GM19023 (cell line): ENCODE data around the gene KHSRP.
"Not testable (repeated sequence)": the region's sequence is repeated elsewhere in the genome, so short reads cannot be mapped to it uniquely, and the experiment has no call there.

Experiments used
- ATAC-seq: cut with Tn5 transposase; IDR thresholded peaks from one replicate; pipeline ENCODE4 v1.9.1; 2021; ENCODE audit warnings: mild to moderate bottlenecking, moderate library complexity; ENCODE audit not compliant: unreplicated experiment

Gene KHSRP

DNA sequence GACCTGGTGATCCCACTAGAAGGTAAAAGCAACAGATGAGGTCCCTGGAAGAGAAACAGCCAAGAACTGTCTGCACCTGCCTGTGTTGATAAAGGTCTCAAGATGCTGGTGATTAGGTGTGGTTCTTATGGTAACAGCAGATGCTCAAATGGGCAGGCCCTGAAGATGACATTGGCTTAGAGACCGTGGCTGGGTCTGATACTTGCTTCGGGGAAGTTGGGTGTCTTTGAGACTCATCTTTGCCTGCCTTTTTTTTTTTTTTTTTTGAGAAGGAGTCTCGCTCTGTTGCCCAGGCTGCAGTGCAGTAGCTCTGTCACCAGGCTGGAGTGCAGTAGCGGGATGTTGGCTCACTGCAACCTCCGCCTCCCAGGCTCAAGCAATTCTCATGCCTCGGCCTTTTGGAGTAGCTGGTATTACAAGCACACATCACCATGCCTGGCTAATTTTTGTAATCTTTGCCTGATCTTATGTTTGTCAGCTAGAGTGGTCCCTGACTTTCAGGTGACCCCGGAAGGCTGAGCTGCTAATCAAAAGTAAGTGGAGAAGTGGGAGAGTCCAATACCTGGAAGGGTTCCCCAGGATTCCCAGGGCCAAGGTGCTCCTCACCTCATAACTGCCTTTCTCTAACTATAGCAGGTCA lies 27.1 kb upstream of the KHSRP start:
- ATAC-seq = no peak

DNA sequence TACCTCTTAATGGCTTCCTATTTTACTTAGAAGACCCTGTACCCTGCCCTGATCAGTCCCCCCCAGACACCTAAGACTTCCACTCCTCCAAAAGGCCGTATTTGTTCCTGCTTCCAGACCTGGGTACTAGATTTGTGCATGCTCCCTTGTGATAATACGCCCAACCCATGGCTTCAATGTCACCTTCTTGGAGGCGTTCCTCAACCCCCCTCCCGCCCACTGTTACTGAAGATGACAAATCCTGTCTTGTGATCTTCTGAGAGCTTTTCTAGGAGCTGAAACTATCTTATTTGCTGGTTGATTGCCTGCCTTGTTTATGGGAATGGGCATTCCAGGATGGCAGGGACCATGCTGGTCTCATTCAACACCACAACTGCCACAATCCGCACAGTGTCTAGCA lies 25.6 kb upstream of the KHSRP start:
- no peak for ATAC-seq

GRCh38 chr19:6448045-6448444 lies 23.4 kb upstream of the KHSRP start:
- ATAC-seq = no peak

GRCh38 chr19:6446452-6446851 lies 21.8 kb upstream of the KHSRP start:
- ATAC-seq = no peak

DNA sequence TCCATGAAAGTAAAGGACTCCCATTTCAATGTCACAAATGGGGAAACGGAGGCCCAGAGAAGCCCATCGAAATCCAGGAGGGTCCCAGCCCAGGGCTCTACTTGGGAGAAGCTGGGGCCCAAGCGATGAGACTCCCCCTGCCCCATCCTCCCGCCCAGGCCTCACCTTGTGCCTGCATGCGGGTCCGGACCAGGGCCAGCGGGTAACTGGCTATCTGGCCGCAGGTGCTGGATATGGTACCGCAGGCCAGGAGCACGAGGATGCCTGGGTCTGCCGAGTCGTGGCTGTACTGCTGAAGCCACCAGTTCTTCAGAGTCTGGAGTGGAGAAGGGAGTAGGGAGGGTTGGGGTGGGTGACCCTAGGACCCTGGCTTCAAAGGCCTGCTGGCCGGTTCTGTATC lies 19.4 kb upstream of the KHSRP start:
- no peak for ATAC-seq

GRCh38 chr19:6442087-6442688 lies 17.6 kb upstream of the KHSRP start:
- ATAC-seq = no peak

GRCh38 chr19:6440905-6441304 lies 16.3 kb upstream of the KHSRP start:
- no peak for ATAC-seq

- no peak for ATAC-seq
Observed at GRCh38 chr19:6439743-6440142, 15.1 kb upstream of the KHSRP start.

- ATAC-seq = no peak
Observed at GRCh38 chr19:6433663-6434062, 9.1 kb upstream of the KHSRP start, which contains the start of gene SLC25A41. Gene SLC25A41, minus strand, starts transcription at chr19:6433763. Its CDS starts 70 bp downstream, at chr19:6433693.

- ATAC-seq = no peak
Observed at GRCh38 chr19:6433165-6433564, 8.6 kb upstream of the KHSRP start.

DNA sequence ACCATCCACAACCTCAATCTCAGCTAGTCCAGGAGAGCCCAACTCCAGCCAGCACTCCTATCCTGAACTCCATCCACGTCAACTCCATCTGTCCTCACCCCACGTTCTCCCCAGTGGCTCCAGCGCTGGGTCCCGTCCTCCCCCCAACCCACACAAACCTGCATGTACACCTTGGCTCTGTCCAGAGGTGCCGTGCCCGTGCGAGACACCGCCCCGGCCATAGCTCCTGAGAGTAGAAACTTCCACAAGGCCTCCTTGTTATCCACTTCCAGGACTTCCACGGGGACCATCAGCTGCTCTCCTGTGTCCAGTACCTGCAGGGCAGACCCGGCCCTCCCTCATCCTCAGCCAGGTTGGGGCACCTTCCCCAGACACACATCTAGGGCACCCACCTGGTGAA lies 7.3 kb upstream of the KHSRP start:
- ATAC-seq = no peak

GRCh38 chr19:6429419-6430221 lies 5.0 kb upstream of the KHSRP start:
- no peak for ATAC-seq

DNA sequence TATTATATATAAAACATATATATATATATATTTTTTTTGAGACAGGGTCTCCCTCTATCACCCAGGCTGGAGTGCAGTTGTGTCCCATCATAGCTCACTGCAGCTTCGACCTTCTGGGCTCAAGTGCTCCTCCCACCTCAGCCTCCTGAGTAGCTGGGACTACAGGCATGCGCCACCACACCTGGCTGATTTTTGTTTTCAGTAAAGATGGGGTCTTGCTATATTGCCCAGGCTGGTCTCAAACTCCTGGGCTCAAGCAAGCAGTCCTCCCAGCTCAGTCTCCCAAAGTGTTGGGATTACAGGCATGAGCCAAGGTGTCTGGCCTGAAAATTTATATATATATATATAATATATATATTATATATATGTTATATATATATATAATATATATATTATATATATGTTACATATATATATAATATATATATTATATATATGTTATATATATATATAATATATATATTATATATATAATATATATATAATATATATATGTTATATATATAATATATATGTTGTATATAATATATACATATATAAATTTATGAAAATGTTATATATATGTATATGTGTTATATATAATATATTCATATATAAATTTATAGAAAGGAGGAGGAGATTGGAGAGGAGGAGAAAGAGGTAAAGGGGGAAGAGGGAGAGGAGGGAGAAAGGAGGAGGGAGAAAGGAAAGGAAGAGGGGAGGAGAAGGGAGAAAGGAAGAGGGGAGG lies 4.2 kb upstream of the KHSRP start:
- ATAC-seq = not testable (repeated sequence)

DNA sequence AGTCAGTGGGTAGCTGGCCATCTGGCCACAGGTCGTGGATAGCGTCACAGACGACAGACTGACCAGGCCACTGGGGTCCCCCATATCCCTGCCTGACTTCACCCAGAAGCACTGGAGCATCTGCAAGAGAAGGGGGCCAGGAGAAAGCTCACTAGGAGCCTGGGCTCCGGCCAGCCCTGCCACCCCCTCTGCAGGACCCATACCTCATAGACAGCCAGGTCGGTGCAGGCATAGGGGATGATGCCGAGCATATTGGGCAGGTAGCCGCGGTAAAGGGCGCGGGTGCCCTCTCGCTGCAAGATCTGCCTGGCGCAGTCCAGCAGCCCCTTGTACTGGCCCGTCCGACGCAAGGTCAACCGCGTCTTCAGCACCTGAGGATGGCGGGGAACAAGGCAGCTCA lies 2.5 kb upstream of the KHSRP start:
- ATAC-seq = no peak

DNA sequence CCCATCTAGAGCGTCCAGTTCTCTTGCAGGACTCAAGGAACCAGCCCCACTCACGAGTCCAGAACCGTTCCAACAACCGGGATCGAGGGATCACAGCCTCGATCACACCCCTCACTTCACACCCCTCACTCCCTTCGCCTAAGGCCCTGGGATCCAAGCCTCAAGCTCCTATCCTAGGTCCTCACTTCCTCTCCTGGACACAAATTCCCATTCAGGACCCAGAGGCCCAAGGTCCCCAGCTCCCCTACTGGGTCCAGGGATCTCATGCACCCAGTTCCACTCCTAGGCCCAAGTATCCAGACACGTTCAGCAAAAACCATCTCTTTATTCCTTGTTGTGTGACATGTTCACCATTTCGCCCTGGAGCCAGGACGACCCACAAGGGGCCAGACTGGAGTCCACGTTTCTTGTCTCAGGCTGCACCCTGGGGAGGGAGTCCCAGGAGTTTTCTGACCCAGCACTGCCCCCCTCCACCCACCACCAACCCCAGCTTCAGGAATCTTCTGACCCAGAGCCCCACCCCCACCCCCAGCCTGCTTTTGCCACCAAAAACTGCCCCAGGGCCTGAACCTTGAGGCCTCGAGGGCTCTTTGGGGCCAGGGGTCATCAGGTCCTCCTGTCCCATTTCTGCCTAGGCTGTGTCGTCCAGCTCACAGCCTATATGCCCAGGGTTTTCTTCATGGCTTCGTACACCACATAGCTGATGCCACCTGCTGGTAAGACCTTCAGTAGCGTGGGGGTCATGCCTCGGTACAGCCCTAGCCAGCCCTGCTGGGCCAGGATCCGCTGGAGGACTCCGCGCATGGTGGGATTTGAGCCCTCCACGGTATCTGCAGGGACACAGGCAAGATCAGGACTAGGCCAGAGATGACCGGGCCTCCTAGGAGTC lies 1.4 kb upstream of the KHSRP start:
- no peak for ATAC-seq

DNA sequence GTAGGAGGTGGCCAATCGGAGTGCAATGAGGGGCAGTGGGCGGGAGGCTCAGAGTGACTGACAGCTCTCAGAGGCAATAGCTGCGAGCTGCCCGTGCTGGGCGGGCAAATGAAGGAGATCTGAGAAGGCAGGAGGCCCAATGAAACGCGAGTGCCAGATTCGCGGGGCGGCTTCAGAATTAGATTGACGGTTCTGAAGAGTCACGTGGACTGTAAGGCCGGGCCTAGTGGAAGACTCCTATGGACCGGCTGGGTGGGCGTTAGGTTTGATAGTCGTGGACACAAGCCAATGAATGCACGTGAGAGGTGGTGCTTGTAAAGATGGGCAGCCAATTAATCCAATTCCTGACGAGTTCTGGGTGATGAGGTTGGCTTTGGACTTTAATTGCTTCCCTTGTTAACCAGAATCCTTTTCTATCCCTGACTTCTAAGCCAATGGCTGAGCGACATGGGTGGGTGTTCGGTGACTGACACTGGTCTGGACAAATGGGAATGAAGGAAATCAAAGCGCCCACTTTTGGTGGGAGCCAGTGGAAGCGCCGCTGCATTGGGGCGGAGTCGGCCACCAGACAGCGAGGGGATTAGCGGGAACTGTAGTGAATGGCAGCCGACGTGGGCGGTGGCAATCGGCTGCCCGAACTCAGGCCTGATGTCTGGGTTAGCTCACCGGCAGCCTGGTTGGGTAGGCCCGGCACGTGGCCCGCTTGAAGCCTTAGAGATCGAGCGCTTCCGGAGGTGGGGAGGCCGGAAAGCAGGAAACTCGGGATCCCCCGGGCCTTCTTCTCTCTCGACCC lies 524 bp upstream of the KHSRP start:
- peak; percentile 86 for ATAC-seq

DNA sequence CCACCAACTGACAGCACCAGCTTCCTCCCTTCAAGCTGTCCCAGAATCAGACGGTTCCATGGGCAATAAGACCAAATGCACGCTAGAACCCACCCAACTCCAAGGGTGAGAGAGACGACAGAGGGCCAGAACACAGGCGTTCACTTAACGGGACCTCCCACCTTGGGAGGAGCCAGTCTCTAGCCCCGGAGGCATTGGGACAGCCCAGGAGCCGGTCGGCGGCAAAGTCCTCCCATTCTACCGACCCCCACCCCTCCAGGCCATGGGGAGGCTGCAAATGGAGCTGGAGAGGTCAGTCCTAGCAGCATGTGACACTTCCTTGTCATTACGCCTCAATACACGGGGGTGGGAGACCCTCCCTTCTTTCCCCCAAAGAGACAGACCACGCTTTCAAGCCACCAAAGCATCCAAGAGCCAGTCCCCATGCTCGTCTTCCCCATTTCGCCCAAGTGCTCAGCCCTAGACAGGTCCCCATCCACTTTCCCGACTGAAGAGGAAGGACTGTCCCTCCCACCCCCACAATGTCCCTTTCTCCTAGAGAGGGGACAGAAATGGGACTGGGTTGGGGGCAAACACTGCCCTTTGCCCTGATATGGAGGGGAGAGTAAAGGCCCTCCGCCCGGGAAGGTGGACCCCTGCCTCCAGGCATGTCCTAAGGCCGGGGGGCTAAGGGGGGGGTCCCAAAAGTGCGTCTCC lies 964 bp downstream of the KHSRP start:
- ATAC-seq = no peak

GRCh38 chr19:6421075-6422014 lies 3.3 kb downstream of the KHSRP start:
- ATAC-seq = no peak
